ENCODE results near the gene CHRDL2. TPM values are rescaled to one million over a fixed set of nuclear protein-coding genes. Genes with fewer than 3 reads are reported as not detected.
A peak's percentile ranks its signal among the peaks of the same experiment; 100 is the strongest.

Gene CHRDL2
- total and polyA plus RNA-seq, 2 of the 13 experiments (the other 11 are each of a cell fraction or from before 2014, with no cell fraction given), result 0.04 TPM; not detected in 1

- no peak for TF ChIP-seq E2F1 (CRISPR knock-in tag; IDR thresholded peaks at IDR 0.05)
- TF ChIP-seq ZNF567 (CRISPR knock-in tag; IDR thresholded peaks at IDR 0.05; ENCODE audit: borderline replicate concordance), result no peak
- TF ChIP-seq ARNTL (CRISPR knock-in tag; IDR thresholded peaks at IDR 0.05), result no peak
- no peak for TF ChIP-seq CBX5 (CRISPR knock-in tag; IDR thresholded peaks at IDR 0.05; ENCODE audit: borderline replicate concordance)
- TF ChIP-seq ZNF121 (CRISPR knock-in tag; IDR thresholded peaks at IDR 0.05), result no peak
- no peak for TF ChIP-seq AGO2 (optimal IDR thresholded peaks at IDR 0.05; ENCODE audit: low read depth, low read length)
- TF ChIP-seq KLF6 (CRISPR knock-in tag; IDR thresholded peaks at IDR 0.05), result peak; percentile 38; the same call in 1 of the 2 replicates
- no peak for TF ChIP-seq ZBTB42 (CRISPR knock-in tag; IDR thresholded peaks at IDR 0.05)
- TF ChIP-seq ZNF260 (CRISPR knock-in tag; IDR thresholded peaks at IDR 0.05; ENCODE audit: borderline replicate concordance, low read depth), result no peak
- peak; percentile 25; the same call in 1 of the 2 replicates for TF ChIP-seq FOXP4 (CRISPR knock-in tag; IDR thresholded peaks at IDR 0.05)
Measured at GRCh38 chr11:74735365-74735928, 4.2 kb upstream of the CHRDL2 start (continued).

GRCh38 chr11:74734559-74734925, 3.3 kb upstream of the CHRDL2 start:
- no TSS peak for BruUV-seq (replicated peaks)
- ATAC-seq (no peak), FAIRE-seq (no peak), DNase-seq (ENCODE audit: low spot score) (no peak)
- Histone ChIP-seq H2AFZ (ENCODE audit: low read length) (no peak overlapping the region), H3K36me3 (replicated peaks in 1 of 2; ENCODE audit: control insufficient read depth in 1 of 2, insufficient read depth in 2 of 2, low read length in 2 of 2) (no peaks in the 10 kb centered on the region), H3K4me3 (replicated peaks in 1 of 3; ENCODE audit: insufficient read depth in 1 of 3, low read depth in 2 of 3, low read length in 3 of 3) (peak overlapping the region in 1 of 3 experiments; percentile 13; a peak in 1 of 6 replicates), H3K27ac (ENCODE audit: extremely low read length, insufficient read depth, low read length) (peak overlapping the region; percentile 75), H3K9ac (ENCODE audit: insufficient read depth, low read depth, low read length) (peak overlapping the region; percentile 9; the same call in 1 of the 2 replicates), H3K9me3 (ENCODE audit: low read length) (no peaks in the 10 kb centered on the region), H4K20me1 (ENCODE audit: insufficient read depth, low read length) (no peaks in the 10 kb centered on the region), H3K27me3 (ENCODE audit: control insufficient read depth in 1 of 2, insufficient read depth in 2 of 2, low read length in 2 of 2) (peaks cover 0 to 40% of the 10 kb centered on the region in 2 experiments; a peak in 4 of 5 replicates), H3K79me2 (ENCODE audit: insufficient read depth, low read length) (no peaks in the 10 kb centered on the region), H3K4me2 (ENCODE audit: low read depth, low read length) (peak overlapping the region; percentile 66), H3K4me1 (ENCODE audit: insufficient read depth, low read length) (peaks cover 61% of the 10 kb centered on the region)
- POLR2A ChIA-PET, result interaction anchor here (1.2 to 1.8 kb wide), 2 partner anchors 14 to 38 kb away, joined by 3 to 5 read pairs; no protein-coding TSS in a partner anchor
- CTCF ChIA-PET (ENCODE audit: low intra/inter-chr PET ratio, low total read pairs), result no interaction called here
- 36% methylated on average over 1 of the region's 1 CpG for WGBS (ENCODE audit: low lambda C conversion rate)
- in situ Hi-C loops (cut with HindIII; ENCODE audit: extremely low pct_ligation_motif_present, low pct_unique_long_range_greater_than_20kb) (no loop called here), intact Hi-C loops (cut with micrococcal nuclease; ENCODE audit: unreplicated experiment) (no loop called here)
- TF ChIP-seq KLF11 (CRISPR knock-in tag; IDR thresholded peaks at IDR 0.05), result no peak
- no peak for TF ChIP-seq AKNA (CRISPR knock-in tag; IDR thresholded peaks at IDR 0.05; ENCODE audit: borderline replicate concordance)
- TF ChIP-seq HBP1 (CRISPR knock-in tag; IDR thresholded peaks at IDR 0.05; ENCODE audit: low read depth), result no peak
- no peak for TF ChIP-seq ETV5 (CRISPR knock-in tag; IDR thresholded peaks at IDR 0.05; ENCODE audit: borderline replicate concordance)
